ENCODE data around the gene ATG16L1.
A peak's percentile ranks its signal among the peaks of the same experiment; 100 is the strongest.

The ATG16L1 gene

GRCh38 chr2:233227346-233227978 is 24.0 kb upstream of the ATG16L1 start:
- no peak for DNase-seq (ENCODE audit: low read depth in 3 of 3)

- no peak for DNase-seq (ENCODE audit: low read depth in 3 of 3)
These were observed 23.1 kb upstream of the ATG16L1 start for GRCh38 chr2:233228376-233228775.

DNA sequence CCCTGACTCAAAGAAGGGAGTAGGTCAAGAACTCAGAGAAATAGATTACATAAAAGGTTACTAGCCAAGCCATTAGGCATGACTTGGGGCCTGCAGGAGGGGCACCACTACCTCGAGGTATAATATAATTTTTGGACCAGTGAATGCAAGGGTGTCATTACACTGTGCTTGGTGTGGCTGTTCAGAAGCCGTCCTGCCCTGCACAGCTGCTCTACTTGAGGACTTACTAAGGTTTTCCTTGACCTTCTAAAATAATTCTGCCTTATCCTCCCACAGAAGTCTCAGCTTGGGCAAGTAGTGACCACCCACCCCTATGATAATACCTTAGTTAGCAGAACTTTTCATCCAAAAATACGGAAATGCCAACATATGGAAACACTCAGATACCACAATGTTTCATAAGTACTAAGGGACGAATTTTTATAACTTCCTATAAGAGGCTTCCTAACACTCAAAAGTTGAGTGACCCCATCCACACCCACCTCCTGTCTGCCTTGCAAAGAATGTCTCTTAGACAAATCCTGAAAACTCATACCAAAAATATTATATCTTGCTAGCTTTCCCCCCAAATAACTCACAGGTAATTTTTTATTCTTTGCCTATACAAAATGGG is 17.7 kb upstream of the ATG16L1 start:
- no peak for DNase-seq (ENCODE audit: low read depth in 3 of 3)

DNA sequence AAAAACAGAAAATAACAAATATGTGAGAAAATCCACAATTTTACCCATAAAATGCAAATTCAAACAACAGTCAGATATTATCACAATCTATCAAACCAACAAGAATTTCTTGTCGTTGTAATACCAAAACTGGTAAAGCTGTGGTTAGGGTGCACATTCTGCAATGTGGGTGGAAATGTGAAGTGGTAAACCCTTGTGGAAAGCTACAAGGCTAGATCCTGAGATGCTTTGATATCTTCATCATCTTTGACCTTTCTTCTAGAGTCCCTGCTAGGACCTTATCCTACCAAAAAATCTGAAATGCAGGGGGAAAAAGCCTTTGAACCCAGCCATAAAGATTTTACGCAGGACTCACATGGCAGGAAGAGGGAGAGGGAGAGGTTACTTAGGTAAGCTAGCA is 17.2 kb upstream of the ATG16L1 start:
- no peak for DNase-seq (ENCODE audit: low read depth in 3 of 3)

DNA sequence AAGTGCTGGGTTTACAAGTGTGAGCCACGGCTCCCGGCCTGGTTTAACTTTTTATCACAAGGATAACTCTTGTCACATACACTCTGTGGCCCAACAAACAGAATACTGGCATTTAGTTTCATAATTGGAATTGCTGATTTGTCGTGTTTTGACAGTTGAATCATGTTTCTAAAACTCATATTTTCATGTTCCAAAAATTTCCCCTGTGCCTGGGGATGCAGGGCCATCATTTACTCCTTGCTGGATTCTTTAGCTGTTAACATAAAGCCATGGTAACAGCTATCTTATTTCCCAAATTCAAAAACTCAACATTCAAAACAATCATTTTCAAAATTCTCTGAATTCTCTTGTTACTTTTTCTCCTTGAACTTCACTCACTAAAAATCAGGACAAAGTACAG is 16.5 kb upstream of the ATG16L1 start:
- DNase-seq (ENCODE audit: low read depth in 3 of 3): no peak

- DNase-seq (ENCODE audit: low read depth in 3 of 3): no peak
These were observed 15.5 kb upstream of the ATG16L1 start for GRCh38 chr2:233235977-233236376.

DNA sequence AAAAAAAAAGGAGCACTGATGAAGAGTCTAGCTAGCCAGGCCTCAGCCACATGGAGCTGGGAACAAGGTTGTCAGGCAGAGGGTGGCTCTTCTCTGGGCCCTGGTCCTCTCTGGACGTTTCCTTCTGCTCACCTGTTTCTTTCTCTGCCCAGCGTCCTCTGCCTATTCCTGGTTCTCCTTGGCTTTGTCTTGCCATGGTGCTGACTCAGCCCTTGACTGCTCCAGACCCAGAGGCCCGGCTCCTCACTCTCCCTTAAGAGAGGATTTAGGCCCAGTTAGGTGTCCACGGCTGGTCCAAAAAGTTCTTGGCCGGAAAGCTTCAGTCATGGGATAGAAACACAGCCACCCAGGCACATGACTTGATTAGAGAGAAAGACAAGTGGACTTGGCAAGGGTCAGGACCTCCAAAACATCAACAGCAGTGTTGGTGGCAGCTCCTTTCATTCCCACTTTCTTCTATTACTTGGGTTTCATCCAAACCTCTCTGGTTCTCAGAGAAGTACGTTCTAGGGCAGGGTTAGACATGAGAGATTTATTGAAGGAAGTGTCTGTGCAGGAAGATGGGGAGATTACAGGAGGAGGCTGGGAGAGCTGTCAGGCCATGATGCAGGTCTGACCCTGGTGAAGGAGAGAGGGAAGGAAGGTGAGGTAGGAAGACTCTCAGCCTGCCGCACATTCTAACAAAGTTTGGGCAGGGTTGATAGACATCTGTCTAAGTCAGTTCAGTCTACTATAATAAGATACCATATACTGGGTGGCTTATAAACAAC is 14.5 kb upstream of the ATG16L1 start:
- no peak for DNase-seq (ENCODE audit: low read depth in 3 of 3)

DNA sequence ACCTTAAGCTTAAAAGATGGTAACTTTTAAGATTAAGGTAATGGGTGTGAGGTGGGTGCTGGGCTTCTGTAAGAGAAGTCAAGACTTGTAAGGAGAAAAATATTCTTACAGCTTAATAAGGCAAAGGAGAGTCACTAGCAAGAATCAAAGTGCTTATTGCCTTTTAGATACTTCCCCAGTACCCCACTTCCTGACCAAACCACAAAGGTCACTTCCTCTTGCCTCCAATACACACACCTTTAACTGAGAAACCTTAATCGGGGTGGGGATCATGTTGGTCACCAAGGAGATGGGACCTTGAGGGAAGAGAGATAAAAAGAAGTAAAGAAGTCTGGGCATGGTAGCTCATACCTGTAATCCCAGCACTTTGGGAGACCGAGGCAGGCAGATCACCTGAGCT is 10.6 kb upstream of the ATG16L1 start:
- DNase-seq (ENCODE audit: low read depth in 3 of 3): no peak

DNA sequence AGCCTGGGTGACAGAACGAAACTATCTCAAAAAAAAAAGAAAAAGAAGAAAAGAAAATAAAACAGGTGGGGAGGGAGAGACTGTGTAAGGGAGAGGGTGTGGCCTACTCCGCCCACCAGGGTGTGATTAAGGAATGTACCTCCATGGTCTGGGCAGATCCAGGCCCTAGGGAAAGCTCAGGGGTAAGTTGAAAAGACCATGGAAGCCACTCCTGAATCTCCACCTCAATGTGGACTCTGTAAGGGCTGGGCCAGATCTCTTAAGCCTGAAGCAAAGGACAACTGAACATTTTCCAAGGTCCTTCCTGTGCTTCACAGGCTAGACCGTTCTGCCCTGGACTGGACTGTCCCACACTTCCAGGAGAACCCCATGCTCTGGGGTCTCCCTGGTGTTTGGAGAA is 9.7 kb upstream of the ATG16L1 start:
- no peak for DNase-seq (ENCODE audit: low read depth in 3 of 3)

DNA sequence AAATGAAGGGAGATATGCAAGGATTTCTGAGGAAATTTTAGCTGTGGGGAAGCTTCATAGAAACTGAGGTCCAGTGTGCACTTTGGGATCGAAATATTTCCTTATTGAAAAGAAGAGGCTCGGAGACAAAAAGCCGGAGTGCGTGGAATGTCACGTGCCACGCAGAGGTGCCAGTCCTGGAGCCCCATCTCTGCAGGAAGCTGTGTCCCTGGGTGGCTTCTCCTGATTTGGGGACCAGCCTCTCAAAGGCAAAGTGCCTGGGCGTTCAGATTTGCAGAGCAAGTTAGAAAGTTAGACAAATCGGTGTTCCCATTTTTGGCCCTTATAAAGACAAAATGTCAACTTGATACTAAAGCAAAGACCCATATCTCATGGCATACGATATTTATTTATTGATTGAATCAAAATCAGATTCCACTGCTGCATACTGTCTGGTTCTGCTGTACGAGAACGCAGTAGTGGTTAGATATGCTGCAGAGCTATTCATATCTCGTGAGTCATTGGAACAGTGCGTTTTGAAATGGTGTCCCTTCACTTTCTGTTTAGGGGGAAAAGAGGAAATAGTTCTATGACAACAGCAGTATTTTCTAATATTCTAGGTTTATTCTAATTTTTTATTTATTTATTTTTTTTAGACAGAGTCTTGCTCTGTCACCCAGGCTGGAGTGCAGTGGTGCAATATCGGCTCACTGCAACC is 9.1 kb upstream of the ATG16L1 start:
- DNase-seq (ENCODE audit: low read depth in 3 of 3): no peak

GRCh38 chr2:233243348-233243747 is 8.1 kb upstream of the ATG16L1 start:
- DNase-seq (ENCODE audit: low read depth in 3 of 3): no peak

DNA sequence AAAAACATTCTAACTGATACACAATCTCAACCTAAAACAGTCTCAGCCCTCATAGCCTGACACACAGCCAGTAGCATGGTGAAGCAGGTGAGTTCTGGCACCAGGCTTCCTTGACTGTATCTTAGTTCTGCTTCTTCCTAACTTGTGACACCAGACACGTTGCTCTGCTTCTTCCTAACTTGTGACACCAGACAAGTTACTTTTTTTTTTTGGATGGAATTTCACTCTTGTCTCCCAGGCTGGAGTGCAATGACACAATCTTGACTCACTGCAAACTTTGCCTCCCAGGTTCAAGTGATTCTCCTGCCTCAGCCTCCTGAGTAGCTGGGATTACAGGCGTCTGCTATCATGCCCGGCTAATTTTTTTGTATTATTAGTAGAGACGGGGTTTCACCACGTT is 6.7 kb upstream of the ATG16L1 start:
- no peak for DNase-seq (ENCODE audit: low read depth in 3 of 3)

GRCh38 chr2:233245406-233245805 is 6.1 kb upstream of the ATG16L1 start:
- DNase-seq (ENCODE audit: low read depth in 3 of 3): no peak

GRCh38 chr2:233247116-233247515 is 4.4 kb upstream of the ATG16L1 start:
- DNase-seq (ENCODE audit: low read depth in 3 of 3): no peak

DNA sequence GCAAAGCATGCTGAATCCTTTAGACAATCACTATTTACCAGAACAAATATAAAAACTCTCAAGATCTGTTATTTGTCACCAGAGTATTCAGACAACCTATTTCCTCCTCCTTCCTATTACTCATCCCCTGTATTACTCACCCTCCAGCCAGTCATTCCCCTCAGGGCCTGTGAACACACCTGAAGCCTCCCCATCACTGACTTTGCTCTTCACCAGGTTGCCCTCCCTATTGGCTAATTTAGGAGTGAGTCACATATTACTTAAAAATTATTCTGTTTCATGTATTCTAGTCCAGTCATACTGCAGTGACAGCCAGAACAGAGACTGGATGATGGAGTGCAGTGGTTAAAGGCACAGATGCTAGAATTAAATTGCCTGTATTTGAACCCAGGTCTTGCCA is 3.7 kb upstream of the ATG16L1 start:
- DNase-seq (ENCODE audit: low read depth in 3 of 3): peak in 2 of 3 donors; percentile 57 to 60

- DNase-seq (ENCODE audit: low read depth in 3 of 3): no peak
These were observed 2.5 kb upstream of the ATG16L1 start for GRCh38 chr2:233248999-233249398.

- no peak for DNase-seq (ENCODE audit: low read depth in 3 of 3)
These were observed 905 bp upstream of the ATG16L1 start for GRCh38 chr2:233250568-233250967.

DNA sequence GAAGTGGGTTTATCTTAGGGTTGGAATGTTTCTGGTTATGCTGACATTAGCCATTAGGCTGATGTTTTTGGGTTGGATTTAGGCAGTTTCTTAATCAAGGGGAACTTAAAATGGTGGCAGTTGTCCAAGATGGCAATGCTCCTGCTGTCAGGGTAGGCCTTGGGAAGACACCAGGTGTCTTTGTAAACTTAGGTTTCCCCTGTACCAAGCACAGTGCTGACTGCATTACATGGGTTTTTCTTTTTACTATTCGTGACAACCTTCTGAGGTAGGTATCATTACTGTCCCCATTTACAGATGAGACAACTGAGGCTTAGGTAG is 528 bp upstream of the ATG16L1 start:
- no peak for DNase-seq (ENCODE audit: low read depth in 3 of 3)

DNA sequence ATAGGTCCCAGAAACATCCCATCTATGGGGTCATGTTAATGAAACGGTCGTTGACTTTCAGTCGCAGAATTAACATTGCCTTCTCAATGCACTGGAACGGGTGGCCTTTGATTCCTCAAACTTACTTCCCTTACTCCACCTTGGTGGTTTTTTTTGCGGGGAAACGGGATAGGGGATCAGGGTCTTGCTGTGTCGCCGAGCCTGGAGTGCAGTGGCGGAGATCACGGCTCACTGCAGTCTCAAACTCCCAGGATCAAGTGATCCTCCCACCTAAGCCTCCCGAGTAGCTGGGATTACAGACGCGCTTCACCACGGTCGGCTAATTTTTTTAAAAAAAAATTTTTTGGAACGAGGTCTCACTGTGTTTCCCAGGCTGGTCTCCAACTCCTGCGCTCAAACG is 754 bp downstream of the ATG16L1 start:
- no peak for DNase-seq (ENCODE audit: low read depth in 3 of 3)

GRCh38 chr2:233255151-233255550 is 3.7 kb downstream of the ATG16L1 start:
- no peak for DNase-seq (ENCODE audit: low read depth in 3 of 3)

GRCh38 chr2:233256048-233256447 is 4.6 kb downstream of the ATG16L1 start:
- DNase-seq (ENCODE audit: low read depth in 3 of 3): no peak

DNA sequence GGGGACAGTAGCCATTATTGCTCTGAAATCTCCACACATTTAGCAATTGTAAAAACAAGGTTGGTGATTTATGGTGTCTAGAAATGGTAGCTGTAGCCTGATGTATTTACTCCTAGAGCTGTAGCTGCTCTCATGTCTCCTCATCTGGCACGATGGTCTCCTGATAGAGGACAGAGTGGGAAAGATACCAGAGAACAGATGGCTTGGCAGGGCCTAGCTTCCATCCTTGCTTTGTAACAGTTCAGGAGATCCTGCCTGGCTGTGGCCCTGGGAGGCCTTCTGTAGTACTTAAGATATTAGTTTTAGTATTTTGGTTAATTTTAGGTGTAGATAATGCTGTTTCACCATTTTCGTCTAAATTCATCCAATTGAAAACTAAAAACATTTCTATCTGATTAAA is 6.7 kb downstream of the ATG16L1 start:
- DNase-seq (ENCODE audit: low read depth in 3 of 3): no peak

DNA sequence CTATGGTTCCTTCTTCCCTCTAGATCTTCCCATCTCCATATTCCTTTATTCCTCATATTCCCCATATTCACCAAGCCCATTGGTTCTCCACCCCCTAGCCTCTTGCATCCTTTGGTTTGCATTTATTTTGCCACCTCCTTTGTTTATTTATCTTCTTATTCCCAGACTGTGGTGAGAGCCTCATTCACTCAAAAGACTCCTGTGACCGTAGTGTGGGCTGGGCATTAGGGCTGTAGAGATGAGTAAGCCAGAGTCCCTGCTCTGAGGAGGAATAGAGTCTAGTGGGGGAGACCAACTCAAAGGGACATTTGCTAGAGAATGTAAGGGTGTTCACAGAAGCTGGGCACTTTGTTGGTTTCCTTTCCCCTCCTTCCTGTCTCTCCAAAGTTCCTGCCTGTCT is 8.3 kb downstream of the ATG16L1 start:
- DNase-seq (ENCODE audit: low read depth in 3 of 3): no peak

Measured in stimulated activated CD4-positive, alpha-beta T cell treated with anti-CD3 and anti-CD28 coated beads, TNF-alpha, amount 100 ng/mL, for 48 hours (primary cell).